Measurements from ENCODE around the gene XPR1. TPM values are rescaled to one million over a fixed set of nuclear protein-coding genes. Genes with fewer than 3 reads are reported as not detected.

XPR1 gene
- total and polyA plus RNA-seq, 2 of the 8 experiments (the other 6 are each of a cell fraction or from before 2014, with no cell fraction given), result 28.6 to 43.9 TPM

DNA sequence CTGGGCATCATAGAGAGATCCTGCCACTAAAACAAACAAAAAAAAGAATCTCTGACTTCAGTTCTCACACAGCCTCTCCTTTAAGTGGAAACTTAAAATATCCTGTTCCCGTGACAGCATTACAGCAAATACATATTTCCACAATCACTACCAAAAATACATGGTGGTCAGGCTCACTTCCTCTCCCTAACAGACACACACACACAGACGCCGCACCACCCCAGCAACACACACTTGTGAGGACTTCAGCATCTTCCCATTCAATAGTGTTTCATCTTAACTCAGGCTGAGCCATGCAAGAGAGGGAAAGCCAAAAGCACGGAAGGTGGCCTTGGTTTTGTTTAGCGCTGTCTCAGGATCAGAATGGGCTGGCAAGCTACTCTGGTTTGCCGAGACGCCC lies 302.7 kb downstream of the XPR1 start (continued):
- TF ChIP-seq EP300 (IDR thresholded peaks at IDR 0.05; ENCODE audit: borderline replicate concordance in 1 of 2, low read depth in 2 of 2, low read length in 2 of 2), result no peak

Data from H1 (cell line).